IMR-90 (cell line): ENCODE data around the gene RNF114. TPM values are rescaled to one million over a fixed set of nuclear protein-coding genes. Genes with fewer than 3 reads are reported as not detected.
"Not testable (repeated sequence)": the region's sequence is repeated elsewhere in the genome, so short reads cannot be mapped to it uniquely, and the experiment has no call there.

Experiments used
- ATAC-seq: fragments of 200-7000 bp; cut with Tn5 transposase; 2 replicates; pipeline ENCODE4 v1.9.1; 2020; ENCODE audit warnings: low read depth, mild to moderate bottlenecking, moderate library complexity
- BruUV-seq: library from RNA; stranded (reverse); fragments of 400-500 nt; replicated peaks from 2 replicates; lab custom pipeline; 2021; lab: Mats Ljungman, UMichigan
- CTCF ChIA-PET: fragments of 300-600 bp; formaldehyde crosslinking; extraction: SDS; loops from one replicate; lab custom pipeline; 2021; ENCODE audit warnings: antibody characterized with exemption; lab: Yijun Ruan, JAX
- POLR2A ChIA-PET: fragments of 300-600 bp; sonication (Branson Sonifier 250); formaldehyde crosslinking; loops from one replicate; lab custom pipeline; 2022; ENCODE audit warnings: antibody characterized with exemption; ENCODE audit not compliant: unreplicated experiment; lab: Charles Lee
- DNase-seq: peaks from one replicate; pipeline ENCODE4 v3.0.0; 2013
- H2AFZ ChIP-seq: replicated peaks from 2 replicates; pipeline ENCODE3; 2013; ENCODE audit warnings: low read length, mild to moderate bottlenecking; ENCODE audit not compliant: poor library complexity
- H2AK5ac ChIP-seq: 2 replicates; pipeline ENCODE4 v1.6.1; 2013; ENCODE audit warnings: low read depth, low read length, inconsistent platforms
- H2AK9ac ChIP-seq: replicated peaks from 2 replicates; pipeline ENCODE3; 2013; ENCODE audit warnings: mild to moderate bottlenecking, low read depth, low read length, moderate library complexity; ENCODE audit not compliant: poor library complexity
- H2BK120ac ChIP-seq: 2 replicates; pipeline ENCODE4 v1.6.1; 2013; ENCODE audit warnings: low read depth, low read length, inconsistent platforms
- H2BK15ac ChIP-seq: 3 replicates; pipeline ENCODE4 v1.6.1; 2013; ENCODE audit warnings: low read depth, low read length, inconsistent platforms
- H2BK20ac ChIP-seq: 2 replicates; pipeline ENCODE4 v1.6.1; 2013; ENCODE audit warnings: low read depth, mild to moderate bottlenecking, inconsistent platforms, low read length, moderate library complexity
- H2BK5ac ChIP-seq: 2 replicates; pipeline ENCODE4 v1.6.1; 2013; ENCODE audit warnings: mild to moderate bottlenecking, low read depth, low read length, inconsistent platforms; ENCODE audit not compliant: poor library complexity, severe bottlenecking
- H3K14ac ChIP-seq: replicated peaks from 2 replicates; pipeline ENCODE4 v1.6.1; 2013; ENCODE audit warnings: low read depth, low read length, inconsistent platforms
- H3K18ac ChIP-seq: 2 replicates; pipeline ENCODE4 v1.6.1; 2013; ENCODE audit warnings: low read depth, low read length, control low read depth
- H3K23ac ChIP-seq: 2 replicates; pipeline ENCODE4 v1.6.1; 2013; ENCODE audit warnings: low read depth, low read length, inconsistent platforms
- H3K27ac ChIP-seq: 2 replicates; pipeline ENCODE4 v1.5.1; 2013; ENCODE audit warnings: mild to moderate bottlenecking, control low read depth, low read length; ENCODE audit not compliant: insufficient read depth
- H3K27me3 ChIP-seq: 2 replicates; pipeline ENCODE4 v1.6.1; 2013; ENCODE audit warnings: low read length; ENCODE audit not compliant: control insufficient read depth, insufficient read depth
- H3K36me3 ChIP-seq: 2 replicates; pipeline ENCODE4 v1.6.1; 2013; ENCODE audit warnings: low read length, mixed read lengths; ENCODE audit not compliant: control insufficient read depth, insufficient read depth
- H3K4ac ChIP-seq: 2 replicates; pipeline ENCODE4 v1.6.1; 2013; ENCODE audit warnings: low read depth, low read length, inconsistent platforms
- H3K4me1 ChIP-seq: 2 replicates; pipeline ENCODE4 v1.6.1; 2013; ENCODE audit warnings: low read length, mixed read lengths; ENCODE audit not compliant: control insufficient read depth, insufficient read depth
- H3K4me2 ChIP-seq: 2 replicates; pipeline ENCODE4 v1.6.1; 2013; ENCODE audit warnings: low read depth, mild to moderate bottlenecking, control low read depth, low read length, moderate library complexity
- H3K4me3 ChIP-seq: 2 replicates; pipeline ENCODE4 v1.5.1; 2013; ENCODE audit warnings: low read depth, mild to moderate bottlenecking, control low read depth, low read length, moderate library complexity; ENCODE audit not compliant: insufficient read depth
- H3K56ac ChIP-seq: 2 replicates; pipeline ENCODE4 v1.6.1; 2013; ENCODE audit warnings: low read length, inconsistent platforms; ENCODE audit not compliant: insufficient read depth; ENCODE audit errors: extremely low read depth
- H3K79me1 ChIP-seq, 2 experiments: 2 replicates each; pipeline ENCODE4 v1.6.1; 2013; ENCODE audit warnings: low read length in 2 of 2, inconsistent platforms in 1 of 2, low read depth in 1 of 2
- H3K9ac ChIP-seq: 2 replicates; pipeline ENCODE4 v1.6.1; 2013; ENCODE audit warnings: low read depth, low read length, control low read depth
- H3K9me1 ChIP-seq: 2 replicates; pipeline ENCODE4 v1.6.1; 2013; ENCODE audit warnings: low read length, inconsistent platforms; ENCODE audit not compliant: insufficient read depth
- H3K9me3 ChIP-seq: 2 replicates; pipeline ENCODE4 v1.6.1; 2013; ENCODE audit warnings: low read length; ENCODE audit not compliant: control insufficient read depth, insufficient read depth
- H4K20me1 ChIP-seq: 2 replicates; pipeline ENCODE4 v1.6.1; 2013; ENCODE audit warnings: low read length, inconsistent platforms; ENCODE audit not compliant: insufficient read depth
- H4K5ac ChIP-seq: 2 replicates; pipeline ENCODE4 v1.6.1; 2013; ENCODE audit warnings: mild to moderate bottlenecking, low read depth, low read length, control low read depth
- H4K8ac ChIP-seq, 2 experiments: 2 replicates each; pipeline ENCODE4 v1.6.1; 2013; ENCODE audit warnings: low read depth in 2 of 2, low read length in 2 of 2, control low read depth in 1 of 2, inconsistent platforms in 1 of 2
- H4K91ac ChIP-seq: 2 replicates; pipeline ENCODE4 v1.6.1; 2013; ENCODE audit warnings: low read depth, low read length, inconsistent platforms; ENCODE audit not compliant: insufficient read depth
- FOS ChIP-seq: fragments of 150-350 bp; IDR thresholded peaks from 2 replicates; pipeline ENCODE4 v1.6.1; 2016; ENCODE audit warnings: low read depth, low read length
- WGBS, 2 experiments: methylation state at CpG; one replicate each; pipeline versions ENCODE4 v1.1.5 to v1.1.7; 2013; ENCODE audit warnings: missing lambda C conversion rate in 2 of 2; ENCODE audit not compliant: insufficient read length in 1 of 2; ENCODE audit errors: extremely low coverage in 2 of 2; 5-methylcytosine and 5-hydroxymethylcytosine counted together
- dilution Hi-C: fragments of 300-500 bp; cut with HindIII; formaldehyde crosslinking; loops from one replicate; pipeline ENCODE4 v1.14.3; 2018; ENCODE audit warnings: low sequenced_read_pairs; ENCODE audit not compliant: unreplicated experiment
- in situ Hi-C: fragments of 300-500 bp; cut with MboI; formaldehyde crosslinking; loops from 3 replicates; pipeline ENCODE4 v1.14.3; 2019; ENCODE audit warnings: low sequenced_read_pairs, inconsistent platforms, mixed read lengths
- intact Hi-C: fragments of 100-400 bp; cut with micrococcal nuclease; formaldehyde crosslinking; loops from 2 replicates; pipeline ENCODE4 v1.10.0; 2022
- polyA plus RNA-seq, 3 experiments: library from polyadenylated mRNA; depleted of rRNA; stranded (reverse); fragments of >200 nt; gene quantifications; 2 replicates each; pipeline ENCODE4 v1.2.3, GENCODE V29; 2012; ENCODE audit warnings: low replicate concordance in 1 of 3
- total RNA-seq: library from RNA; depleted of rRNA; stranded (reverse); fragments of >200 nt; gene quantifications from 2 replicates; pipeline ENCODE4 v1.2.3, GENCODE V29; 2012

Gene RNF114
- total and polyA plus RNA-seq, 2 of the 4 experiments (the other 2 are of a cell fraction) = 44.6 to 62.3 TPM

GRCh38 chr20:49995586-49995985 lies 59.4 kb downstream of the RNF114 start:
- no peak for DNase-seq
- WGBS, 2 experiments = 100% methylated on average over 1 of the region's 3 CpGs; no CpG with 5 or more reads in 1 of the 2 experiments
- intact Hi-C loops (no loop called here), in situ Hi-C loops (no loop called here), dilution Hi-C loops (no loop called here)
- no peak overlapping the region for H3K14ac ChIP-seq
- no peak overlapping the region for H2BK120ac ChIP-seq
- H4K5ac ChIP-seq = no peak overlapping the region
- no peak overlapping the region for H2AK9ac ChIP-seq
- H3K56ac ChIP-seq = no peak overlapping the region
- no TSS peak for BruUV-seq
- no peak overlapping the region for H4K91ac ChIP-seq
- H3K27me3 ChIP-seq = no peaks in the 10 kb centered on the region
- H2AK5ac ChIP-seq = no peak overlapping the region
- H4K8ac ChIP-seq = no peak overlapping the region
- no peaks in the 10 kb centered on the region for H3K36me3 ChIP-seq
- no peak overlapping the region for H3K23ac ChIP-seq
- no peak for ATAC-seq
- H4K20me1 ChIP-seq = no peaks in the 10 kb centered on the region
- H3K27ac ChIP-seq = no peak overlapping the region
- no peak overlapping the region for H3K4me2 ChIP-seq
- H3K9ac ChIP-seq = no peak overlapping the region
- H3K4ac ChIP-seq = no peak overlapping the region
- ChIA-PET CTCF (no interaction called here), POLR2A (no interaction called here)
- H2BK5ac ChIP-seq = no peak overlapping the region
- H3K4me1 ChIP-seq = peaks cover under 1% of the 10 kb centered on the region; the same call in 1 of the 2 replicates
- H2BK15ac ChIP-seq = no peak overlapping the region
- no peaks in the 10 kb centered on the region for H3K9me3 ChIP-seq
- H3K18ac ChIP-seq = no peak overlapping the region
- no peak overlapping the region for H2BK20ac ChIP-seq
- H3K79me1 ChIP-seq = no peaks in the 10 kb centered on the region
- H2AFZ ChIP-seq = no peak overlapping the region
- TF ChIP-seq FOS = no peak
- peaks cover 6% of the 10 kb centered on the region; the same call in 1 of the 2 replicates for H3K9me1 ChIP-seq
- H3K4me3 ChIP-seq = no peak overlapping the region

- H2BK120ac ChIP-seq, H3K56ac ChIP-seq, H4K5ac ChIP-seq, H2BK5ac ChIP-seq, in situ Hi-C loops, H2AK5ac ChIP-seq, intact Hi-C loops, H3K4ac ChIP-seq, H3K9me3 ChIP-seq, BruUV-seq, H3K27ac ChIP-seq, H4K8ac ChIP-seq, ATAC-seq, H3K14ac ChIP-seq, H4K91ac ChIP-seq, H3K18ac ChIP-seq, H3K79me1 ChIP-seq, H3K4me1 ChIP-seq, dilution Hi-C loops, H3K27me3 ChIP-seq, H3K4me2 ChIP-seq, CTCF ChIA-PET, H2BK20ac ChIP-seq, H3K9me1 ChIP-seq, H3K9ac ChIP-seq, H3K23ac ChIP-seq, H2BK15ac ChIP-seq, H3K4me3 ChIP-seq, H3K36me3 ChIP-seq, H2AK9ac ChIP-seq, H4K20me1 ChIP-seq, H2AFZ ChIP-seq, DNase-seq, POLR2A ChIA-PET: not testable (repeated sequence)
- 90% methylated on average over 2 of the region's 15 CpGs; no CpG with 5 or more reads in 1 of the 2 experiments for WGBS, 2 experiments
Observed at GRCh38 chr20:49998478-49999188, 62.4 kb downstream of the RNF114 start.
